ENCODE results near the gene PCED1B. TPM values are rescaled to one million over a fixed set of nuclear protein-coding genes. Genes with fewer than 3 reads are reported as not detected.

Gene PCED1B
- total RNA-seq, 1 experiment from 2014 or later, result 6.6 TPM

DNA sequence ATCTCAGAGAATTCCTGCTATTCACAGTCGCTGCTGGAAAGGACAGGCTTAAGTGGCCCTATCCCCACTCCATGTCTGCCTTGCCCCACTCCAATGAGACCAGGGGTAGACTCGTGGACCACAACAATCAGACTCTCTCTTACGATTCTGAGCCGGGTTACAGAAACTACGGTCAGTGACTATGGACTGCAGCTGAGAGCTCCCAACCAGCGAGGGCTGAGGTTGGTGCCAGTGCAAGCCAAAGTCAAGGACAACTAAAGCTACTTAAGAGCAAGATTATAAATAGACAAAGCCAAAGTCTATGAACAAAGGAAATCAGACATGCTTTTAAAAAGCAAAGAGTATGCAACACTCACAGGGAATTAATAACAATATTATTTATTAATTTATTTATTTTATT, 18.7 kb downstream of the PCED1B start (continued):
- no peak for TF ChIP-seq ZNF281 (CRISPR knock-in tag; IDR thresholded peaks at IDR 0.05)
- TF ChIP-seq, protein P1, sequence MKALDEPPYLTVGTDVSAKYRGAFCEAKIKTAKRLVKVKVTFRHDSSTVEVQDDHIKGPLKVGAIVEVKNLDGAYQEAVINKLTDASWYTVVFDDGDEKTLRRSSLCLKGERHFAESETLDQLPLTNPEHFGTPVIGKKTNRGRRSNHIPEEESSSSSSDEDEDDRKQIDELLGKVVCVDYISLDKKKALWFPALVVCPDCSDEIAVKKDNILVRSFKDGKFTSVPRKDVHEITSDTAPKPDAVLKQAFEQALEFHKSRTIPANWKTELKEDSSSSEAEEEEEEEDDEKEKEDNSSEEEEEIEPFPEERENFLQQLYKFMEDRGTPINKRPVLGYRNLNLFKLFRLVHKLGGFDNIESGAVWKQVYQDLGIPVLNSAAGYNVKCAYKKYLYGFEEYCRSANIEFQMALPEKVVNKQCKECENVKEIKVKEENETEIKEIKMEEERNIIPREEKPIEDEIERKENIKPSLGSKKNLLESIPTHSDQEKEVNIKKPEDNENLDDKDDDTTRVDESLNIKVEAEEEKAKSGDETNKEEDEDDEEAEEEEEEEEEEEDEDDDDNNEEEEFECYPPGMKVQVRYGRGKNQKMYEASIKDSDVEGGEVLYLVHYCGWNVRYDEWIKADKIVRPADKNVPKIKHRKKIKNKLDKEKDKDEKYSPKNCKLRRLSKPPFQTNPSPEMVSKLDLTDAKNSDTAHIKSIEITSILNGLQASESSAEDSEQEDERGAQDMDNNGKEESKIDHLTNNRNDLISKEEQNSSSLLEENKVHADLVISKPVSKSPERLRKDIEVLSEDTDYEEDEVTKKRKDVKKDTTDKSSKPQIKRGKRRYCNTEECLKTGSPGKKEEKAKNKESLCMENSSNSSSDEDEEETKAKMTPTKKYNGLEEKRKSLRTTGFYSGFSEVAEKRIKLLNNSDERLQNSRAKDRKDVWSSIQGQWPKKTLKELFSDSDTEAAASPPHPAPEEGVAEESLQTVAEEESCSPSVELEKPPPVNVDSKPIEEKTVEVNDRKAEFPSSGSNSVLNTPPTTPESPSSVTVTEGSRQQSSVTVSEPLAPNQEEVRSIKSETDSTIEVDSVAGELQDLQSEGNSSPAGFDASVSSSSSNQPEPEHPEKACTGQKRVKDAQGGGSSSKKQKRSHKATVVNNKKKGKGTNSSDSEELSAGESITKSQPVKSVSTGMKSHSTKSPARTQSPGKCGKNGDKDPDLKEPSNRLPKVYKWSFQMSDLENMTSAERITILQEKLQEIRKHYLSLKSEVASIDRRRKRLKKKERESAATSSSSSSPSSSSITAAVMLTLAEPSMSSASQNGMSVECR (CRISPR knock-in tag; IDR thresholded peaks at IDR 0.05; ENCODE audit: borderline replicate concordance), result no peak
- TF ChIP-seq ZNF532 (CRISPR knock-in tag; IDR thresholded peaks at IDR 0.05; ENCODE audit: borderline replicate concordance), result no peak

GRCh38 chr12:47099610-47100009, 20.2 kb downstream of the PCED1B start:
- H3K36me3 Mint-ChIP-seq, result no peaks in the 10 kb centered on the region
- CTCF ChIA-PET, result no interaction called here
- H3K9me3 Mint-ChIP-seq, result no peaks in the 10 kb centered on the region
- H3K27ac Mint-ChIP-seq, result no peak overlapping the region
- DNase-seq (ENCODE audit: low spot score) (no peak), ATAC-seq (no peak)
- TF ChIP-seq, protein P2, sequence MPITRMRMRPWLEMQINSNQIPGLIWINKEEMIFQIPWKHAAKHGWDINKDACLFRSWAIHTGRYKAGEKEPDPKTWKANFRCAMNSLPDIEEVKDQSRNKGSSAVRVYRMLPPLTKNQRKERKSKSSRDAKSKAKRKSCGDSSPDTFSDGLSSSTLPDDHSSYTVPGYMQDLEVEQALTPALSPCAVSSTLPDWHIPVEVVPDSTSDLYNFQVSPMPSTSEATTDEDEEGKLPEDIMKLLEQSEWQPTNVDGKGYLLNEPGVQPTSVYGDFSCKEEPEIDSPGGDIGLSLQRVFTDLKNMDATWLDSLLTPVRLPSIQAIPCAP (CRISPR knock-in tag; IDR thresholded peaks at IDR 0.05), result no peak
- TF ChIP-seq ZNF423 (CRISPR knock-in tag; IDR thresholded peaks at IDR 0.05), result no peak
- TF ChIP-seq OVOL2 (CRISPR knock-in tag; IDR thresholded peaks at IDR 0.05; ENCODE audit: borderline replicate concordance), result no peak
- TF ChIP-seq USF1 (CRISPR knock-in tag; IDR thresholded peaks at IDR 0.05), result no peak
- TF ChIP-seq RORB (CRISPR knock-in tag; IDR thresholded peaks at IDR 0.05), result no peak
- no peak for TF ChIP-seq ZNF396 (CRISPR knock-in tag; IDR thresholded peaks at IDR 0.05; ENCODE audit: borderline replicate concordance)
- TF ChIP-seq, protein P3, sequence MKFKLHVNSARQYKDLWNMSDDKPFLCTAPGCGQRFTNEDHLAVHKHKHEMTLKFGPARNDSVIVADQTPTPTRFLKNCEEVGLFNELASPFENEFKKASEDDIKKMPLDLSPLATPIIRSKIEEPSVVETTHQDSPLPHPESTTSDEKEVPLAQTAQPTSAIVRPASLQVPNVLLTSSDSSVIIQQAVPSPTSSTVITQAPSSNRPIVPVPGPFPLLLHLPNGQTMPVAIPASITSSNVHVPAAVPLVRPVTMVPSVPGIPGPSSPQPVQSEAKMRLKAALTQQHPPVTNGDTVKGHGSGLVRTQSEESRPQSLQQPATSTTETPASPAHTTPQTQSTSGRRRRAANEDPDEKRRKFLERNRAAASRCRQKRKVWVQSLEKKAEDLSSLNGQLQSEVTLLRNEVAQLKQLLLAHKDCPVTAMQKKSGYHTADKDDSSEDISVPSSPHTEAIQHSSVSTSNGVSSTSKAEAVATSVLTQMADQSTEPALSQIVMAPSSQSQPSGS (CRISPR knock-in tag; IDR thresholded peaks at IDR 0.05; ENCODE audit: borderline replicate concordance, low read depth), result no peak
- TF ChIP-seq KAT7 (CRISPR knock-in tag; IDR thresholded peaks at IDR 0.05; ENCODE audit: borderline replicate concordance), result no peak
- no peak for TF ChIP-seq MXD4 (CRISPR knock-in tag; IDR thresholded peaks at IDR 0.05; ENCODE audit: borderline replicate concordance)
- no peak for TF ChIP-seq ZNF532 (CRISPR knock-in tag; IDR thresholded peaks at IDR 0.05; ENCODE audit: borderline replicate concordance)
- peaks cover 19% of the 10 kb centered on the region for H3K4me1 Mint-ChIP-seq
- POLR2A ChIA-PET, result no interaction called here
- H3K4me3 Mint-ChIP-seq, result no peak overlapping the region
- no peaks in the 10 kb centered on the region for H3K27me3 Mint-ChIP-seq (ENCODE audit: low read depth)

All from WTC11 (cell line).